Esophagus muscularis mucosa (tissue), 4 donors: ENCODE data around the gene GALNT1. TPM values are rescaled to one million over a fixed set of nuclear protein-coding genes. Genes with fewer than 3 reads are reported as not detected.

ENCODE experiments used
- DNase-seq: peaks from one replicate; pipeline ENCODE4 v3.0.0-alpha.2; 2017; ENCODE audit errors: extremely low spot score
- H3K27ac ChIP-seq, 4 donors: fragments of 200-600 bp; sonication (generic); replicated peaks in 1 of 4; 1 replicate in 3 of 4; 2 replicates in 1 of 4; pipeline ENCODE4 v1.5.1; 2016 to 2019; ENCODE audit warnings: mild to moderate bottlenecking in 1 of 4
- H3K27me3 ChIP-seq, 4 donors: fragments of 200-600 bp; sonication (generic); one replicate each; pipeline versions ENCODE4 v1.5.1 to v1.6.0; 2016 to 2019
- H3K36me3 ChIP-seq, 4 donors: fragments of 200-600 bp; sonication (generic); one replicate each; pipeline ENCODE4 v1.5.1; 2016 to 2019
- H3K4me1 ChIP-seq, 4 donors: fragments of 200-600 bp; sonication (generic); one replicate each; pipeline ENCODE4 v1.5.1; 2016 to 2019
- H3K4me3 ChIP-seq, 4 donors: fragments of 200-600 bp; sonication (generic); 1 replicate in 2 of 4; 2 replicates in 2 of 4; pipeline ENCODE4 v1.5.1; 2016 to 2019; ENCODE audit warnings: mild to moderate bottlenecking in 4 of 4, moderate library complexity in 1 of 4
- H3K9me3 ChIP-seq, 4 donors: fragments of 200-600 bp; sonication (generic); 1 replicate in 3 of 4; 2 replicates in 1 of 4; pipeline ENCODE4 v1.5.1; 2016 to 2019
- EP300 ChIP-seq: sonication (generic); formaldehyde crosslinking; IDR thresholded peaks from one replicate; pipeline ENCODE4 v1.6.1; 2017; ENCODE audit warnings: antibody characterized with exemption
- POLR2A ChIP-seq: fragments of 450-650 bp; IDR thresholded peaks from one replicate; pipeline ENCODE4 v1.6.1; 2017; ENCODE audit warnings: antibody characterized with exemption, moderate library complexity, mild to moderate bottlenecking, low read depth
- POLR2AphosphoS5 ChIP-seq, 2 donors: sonication (generic); formaldehyde crosslinking; IDR thresholded peaks; one replicate each; pipeline ENCODE4 v1.6.1; 2017; ENCODE audit warnings: antibody characterized with exemption in 2 of 2
- WGBS: methylation state at CpG from one replicate; pipeline ENCODE4 v1.1.5; 2018; 5-methylcytosine and 5-hydroxymethylcytosine counted together
- intact Hi-C: fragments of 100-400 bp; cut with DNase I; formaldehyde crosslinking; loops from one replicate; pipeline ENCODE4 v1.15.1; 2023
- total RNA-seq, 4 donors: library from RNA; depleted of rRNA; stranded (reverse); fragments of >200 nt; gene quantifications; one replicate each; pipeline versions ENCODE4 v1.1.0 to v1.2.1, GENCODE V29; 2016
- TF ChIP-seq, protein P1 (sequence below), 3 experiments: fragments of 200-600 bp in 2 of 3; fragments of 450-650 bp in 1 of 3; sonication (generic) in 2 of 3; IDR thresholded peaks; one replicate each; pipeline ENCODE4 v1.5.1; 2017 to 2019; ENCODE audit warnings: antibody characterized with exemption in 3 of 3, mild to moderate bottlenecking in 2 of 3, moderate library complexity in 1 of 3

Gene GALNT1
- total RNA-seq, 4 donors from 2014 or later: 26.4 to 34.5 (median 31.6) TPM

DNA sequence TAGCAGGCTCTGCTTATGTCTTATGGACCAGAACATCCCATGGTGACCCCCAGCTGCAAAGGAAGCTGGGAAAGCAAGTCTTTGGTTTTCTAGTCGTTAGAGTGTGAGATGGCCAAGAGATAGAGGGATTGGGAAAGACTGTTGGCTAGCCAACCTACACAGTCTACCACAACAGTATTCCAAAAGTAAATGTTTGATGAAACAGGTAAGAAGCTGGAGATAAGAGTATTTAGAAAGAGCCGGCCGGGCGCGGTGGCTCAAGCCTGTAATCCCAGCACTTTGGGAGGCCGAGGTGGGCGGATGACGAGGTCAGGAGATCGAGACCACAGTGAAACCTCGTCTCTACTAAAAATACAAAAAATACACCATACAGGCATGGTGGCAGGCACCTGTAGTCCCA, 124.4 kb downstream of the GALNT1 start:
- 98% methylated on average over 10 of the region's 10 CpGs for WGBS

DNA sequence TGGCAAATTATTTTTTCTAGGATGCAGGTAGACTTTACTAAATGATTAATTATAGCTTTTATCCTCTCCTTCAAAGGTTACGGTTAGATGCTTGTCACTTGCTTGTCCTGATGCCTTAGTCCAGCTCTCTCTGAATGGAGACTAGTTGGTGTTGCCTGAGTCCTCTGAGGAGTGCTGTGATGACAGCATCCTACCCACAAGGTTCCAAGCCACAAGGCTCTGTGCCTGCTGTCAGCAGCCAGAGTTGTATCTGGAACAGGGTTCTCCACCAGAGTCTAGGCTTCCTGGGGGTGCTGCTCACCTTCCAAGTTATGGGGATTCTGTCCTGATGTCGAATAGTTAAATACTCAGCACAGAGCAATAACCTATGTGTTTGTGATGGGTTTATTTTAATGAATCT, 125.7 kb downstream of the GALNT1 start:
- H3K9me3 ChIP-seq: no peaks in the 10 kb centered on the region
- no peaks in the 10 kb centered on the region for H3K4me1 ChIP-seq
- peaks cover 5 to 33% (median 5%) of the 10 kb centered on the region in 4 donors for H3K36me3 ChIP-seq
- WGBS: 89% methylated on average over 2 of the region's 2 CpGs
- H3K4me3 ChIP-seq: no peak overlapping the region
- no peak overlapping the region for H3K27ac ChIP-seq
- H3K27me3 ChIP-seq: no peaks in the 10 kb centered on the region
- TF ChIP-seq, protein P1, sequence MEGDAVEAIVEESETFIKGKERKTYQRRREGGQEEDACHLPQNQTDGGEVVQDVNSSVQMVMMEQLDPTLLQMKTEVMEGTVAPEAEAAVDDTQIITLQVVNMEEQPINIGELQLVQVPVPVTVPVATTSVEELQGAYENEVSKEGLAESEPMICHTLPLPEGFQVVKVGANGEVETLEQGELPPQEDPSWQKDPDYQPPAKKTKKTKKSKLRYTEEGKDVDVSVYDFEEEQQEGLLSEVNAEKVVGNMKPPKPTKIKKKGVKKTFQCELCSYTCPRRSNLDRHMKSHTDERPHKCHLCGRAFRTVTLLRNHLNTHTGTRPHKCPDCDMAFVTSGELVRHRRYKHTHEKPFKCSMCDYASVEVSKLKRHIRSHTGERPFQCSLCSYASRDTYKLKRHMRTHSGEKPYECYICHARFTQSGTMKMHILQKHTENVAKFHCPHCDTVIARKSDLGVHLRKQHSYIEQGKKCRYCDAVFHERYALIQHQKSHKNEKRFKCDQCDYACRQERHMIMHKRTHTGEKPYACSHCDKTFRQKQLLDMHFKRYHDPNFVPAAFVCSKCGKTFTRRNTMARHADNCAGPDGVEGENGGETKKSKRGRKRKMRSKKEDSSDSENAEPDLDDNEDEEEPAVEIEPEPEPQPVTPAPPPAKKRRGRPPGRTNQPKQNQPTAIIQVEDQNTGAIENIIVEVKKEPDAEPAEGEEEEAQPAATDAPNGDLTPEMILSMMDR (IDR thresholded peaks at IDR 0.05): no peak
- no peak for TF ChIP-seq EP300
- TF ChIP-seq POLR2A: no peak
- no peak for TF ChIP-seq POLR2AphosphoS5 (IDR thresholded peaks at IDR 0.05)
- no peak for DNase-seq
- intact Hi-C loops: no loop called here

More for the DNA sequence above, 124.4 kb downstream of the GALNT1 start:
- H3K4me3 ChIP-seq: no peak overlapping the region
- H3K27ac ChIP-seq: no peak overlapping the region
- no peaks in the 10 kb centered on the region for H3K27me3 ChIP-seq
- TF ChIP-seq POLR2A (no peak), POLR2AphosphoS5 (IDR thresholded peaks at IDR 0.05) (no peak)
- TF ChIP-seq, protein P1 (IDR thresholded peaks at IDR 0.05): no peak
- intact Hi-C loops: no loop called here
- no peak for DNase-seq
- no peaks in the 10 kb centered on the region for H3K4me1 ChIP-seq
- H3K9me3 ChIP-seq: no peaks in the 10 kb centered on the region
- H3K36me3 ChIP-seq: peaks cover 5 to 30% (median 6%) of the 10 kb centered on the region in 4 donors

DNA sequence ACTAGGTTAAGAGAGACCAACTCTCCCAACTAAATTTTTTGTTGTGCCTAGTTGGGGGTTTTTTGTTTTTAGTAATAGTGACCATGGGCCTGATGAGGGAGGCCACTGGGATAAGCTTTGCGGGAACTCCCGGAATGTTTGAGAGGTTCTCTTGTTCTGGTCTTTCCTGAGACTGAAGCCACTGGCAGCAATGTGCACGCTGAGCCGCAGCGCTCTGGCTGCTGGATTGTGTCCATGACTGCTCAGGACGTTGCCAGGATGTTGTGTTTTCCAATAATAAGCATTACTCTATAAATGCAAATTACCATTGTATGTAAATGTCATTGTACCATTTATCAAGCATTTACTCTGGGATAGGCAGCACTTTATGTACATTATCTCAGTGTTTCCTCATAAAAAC, 126.1 kb downstream of the GALNT1 start:
- no peak for DNase-seq
- H3K4me1 ChIP-seq: no peaks in the 10 kb centered on the region
- TF ChIP-seq EP300: no peak
- H3K27me3 ChIP-seq: no peaks in the 10 kb centered on the region
- H3K4me3 ChIP-seq: no peak overlapping the region
- H3K9me3 ChIP-seq: no peaks in the 10 kb centered on the region
- peaks cover 5 to 36% (median 5%) of the 10 kb centered on the region in 4 donors for H3K36me3 ChIP-seq
- 66% methylated on average over 6 of the region's 6 CpGs for WGBS
- intact Hi-C loops: no loop called here
- no peak overlapping the region for H3K27ac ChIP-seq

DNA sequence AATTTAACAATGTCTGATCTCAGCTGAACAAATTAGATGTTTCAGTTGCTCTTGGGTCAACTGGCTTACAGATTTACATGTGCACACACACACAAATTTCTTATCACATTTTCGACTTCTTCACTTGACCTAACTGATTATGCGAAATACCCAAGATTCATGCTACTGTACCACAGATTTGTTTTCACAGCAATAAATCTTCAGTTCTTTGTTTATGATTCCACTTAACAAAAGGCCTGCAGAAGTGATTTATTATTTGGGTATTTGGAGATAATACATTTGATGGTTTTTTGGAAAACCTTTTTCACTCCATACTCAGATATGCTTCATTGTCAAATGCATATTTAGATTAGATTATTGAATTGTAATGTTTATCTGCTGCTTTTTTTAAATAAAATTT, 129.0 kb downstream of the GALNT1 start:
- H3K9me3 ChIP-seq: no peaks in the 10 kb centered on the region
- H3K27me3 ChIP-seq: no peaks in the 10 kb centered on the region
- no peak overlapping the region for H3K27ac ChIP-seq
- intact Hi-C loops: no loop called here
- no peak for TF ChIP-seq POLR2A
- TF ChIP-seq, protein P1 (IDR thresholded peaks at IDR 0.05): no peak
- no peak for TF ChIP-seq POLR2AphosphoS5 (IDR thresholded peaks at IDR 0.05)
- no peak for TF ChIP-seq EP300
- H3K4me3 ChIP-seq: no peak overlapping the region
- no peaks in the 10 kb centered on the region for H3K4me1 ChIP-seq
- DNase-seq: no peak
- WGBS: 94% methylated on average over 2 of the region's 2 CpGs
- peaks cover 2 to 31% (median 5%) of the 10 kb centered on the region in 4 donors for H3K36me3 ChIP-seq

DNA sequence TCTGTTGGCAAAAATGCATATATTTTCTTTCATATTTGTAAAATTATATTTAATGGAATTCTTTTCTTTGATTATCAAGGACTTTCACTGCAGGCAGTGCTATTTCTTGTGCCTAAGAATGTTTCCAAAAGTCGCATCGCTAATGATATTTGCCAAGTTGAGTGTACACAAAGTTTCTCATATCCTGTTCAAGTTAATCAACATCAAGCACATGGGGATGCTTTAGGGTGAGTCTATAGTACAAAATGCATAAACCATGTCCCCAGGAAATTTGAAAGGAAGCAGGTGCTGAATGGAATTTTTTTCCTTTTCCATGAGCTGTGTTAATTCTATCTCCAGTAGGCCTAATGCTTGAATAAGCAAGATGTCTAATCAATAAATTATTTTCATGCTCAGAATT, 129.7 kb downstream of the GALNT1 start:
- H3K27me3 ChIP-seq: no peaks in the 10 kb centered on the region
- H3K36me3 ChIP-seq: peaks cover 0 to 26% (median 3%) of the 10 kb centered on the region in 4 donors
- no peaks in the 10 kb centered on the region for H3K4me1 ChIP-seq
- no peak overlapping the region for H3K4me3 ChIP-seq
- WGBS: 68% methylated on average over 2 of the region's 2 CpGs
- intact Hi-C loops: no loop called here
- TF ChIP-seq POLR2A (no peak), POLR2AphosphoS5 (IDR thresholded peaks at IDR 0.05) (no peak), EP300 (no peak)
- TF ChIP-seq, protein P1 (IDR thresholded peaks at IDR 0.05): no peak
- H3K27ac ChIP-seq: no peak overlapping the region
- no peak for DNase-seq
- no peaks in the 10 kb centered on the region for H3K9me3 ChIP-seq
